ENCODE results near the gene MATR3.

DNA sequence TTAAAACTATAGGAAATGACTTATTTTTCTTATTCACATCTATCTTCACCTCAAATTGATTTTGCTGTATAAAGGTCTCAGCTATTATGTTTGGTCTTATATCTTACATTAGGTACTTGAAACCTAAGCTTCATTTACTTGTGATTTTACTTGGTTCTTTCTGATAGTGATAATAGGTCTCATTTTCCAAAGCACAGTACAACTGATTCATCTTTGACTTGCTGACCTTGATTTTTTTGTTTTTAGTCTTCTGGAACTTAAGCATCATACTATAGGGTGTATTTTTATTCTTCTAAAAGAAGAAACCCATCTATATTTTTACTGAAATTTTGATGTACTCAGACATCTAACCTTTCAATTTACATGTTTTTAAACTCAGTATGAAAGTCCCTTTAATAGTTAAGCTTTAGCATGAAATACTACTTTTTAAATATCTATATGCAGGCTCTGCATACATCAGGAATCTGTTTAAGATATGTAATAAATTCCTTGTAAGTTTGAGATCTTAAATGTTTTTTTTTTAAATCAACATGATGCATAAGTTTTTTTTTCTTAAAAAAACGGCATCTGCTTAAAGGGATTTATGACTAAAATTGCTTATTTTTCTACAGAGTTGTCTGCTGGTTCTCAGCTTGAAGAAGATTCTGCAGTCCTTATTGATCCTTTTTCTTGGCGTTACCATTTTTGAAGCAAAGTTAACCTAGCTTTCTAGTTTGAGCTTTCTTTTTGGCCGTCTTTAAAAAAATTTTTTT lies 13.3 kb downstream of the MATR3 start:
- TF ChIP-seq, protein P1, sequence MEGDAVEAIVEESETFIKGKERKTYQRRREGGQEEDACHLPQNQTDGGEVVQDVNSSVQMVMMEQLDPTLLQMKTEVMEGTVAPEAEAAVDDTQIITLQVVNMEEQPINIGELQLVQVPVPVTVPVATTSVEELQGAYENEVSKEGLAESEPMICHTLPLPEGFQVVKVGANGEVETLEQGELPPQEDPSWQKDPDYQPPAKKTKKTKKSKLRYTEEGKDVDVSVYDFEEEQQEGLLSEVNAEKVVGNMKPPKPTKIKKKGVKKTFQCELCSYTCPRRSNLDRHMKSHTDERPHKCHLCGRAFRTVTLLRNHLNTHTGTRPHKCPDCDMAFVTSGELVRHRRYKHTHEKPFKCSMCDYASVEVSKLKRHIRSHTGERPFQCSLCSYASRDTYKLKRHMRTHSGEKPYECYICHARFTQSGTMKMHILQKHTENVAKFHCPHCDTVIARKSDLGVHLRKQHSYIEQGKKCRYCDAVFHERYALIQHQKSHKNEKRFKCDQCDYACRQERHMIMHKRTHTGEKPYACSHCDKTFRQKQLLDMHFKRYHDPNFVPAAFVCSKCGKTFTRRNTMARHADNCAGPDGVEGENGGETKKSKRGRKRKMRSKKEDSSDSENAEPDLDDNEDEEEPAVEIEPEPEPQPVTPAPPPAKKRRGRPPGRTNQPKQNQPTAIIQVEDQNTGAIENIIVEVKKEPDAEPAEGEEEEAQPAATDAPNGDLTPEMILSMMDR (IDR thresholded peaks at IDR 0.05): no peak
- TF ChIP-seq POLR2A (IDR thresholded peaks at IDR 0.05; ENCODE audit: low read depth) (no peak), EP300 (IDR thresholded peaks at IDR 0.05) (no peak)

All from esophagus muscularis mucosa (tissue), 4 donors.